ENCODE results near the gene SND1. TPM values are rescaled to one million over a fixed set of nuclear protein-coding genes. Genes with fewer than 3 reads are reported as not detected.

The SND1 gene
- total and polyA plus RNA-seq, 2 donors (not counting 3 experiments of a cell fraction or from before 2014, with no cell fraction given): 116 to 249 TPM

DNA sequence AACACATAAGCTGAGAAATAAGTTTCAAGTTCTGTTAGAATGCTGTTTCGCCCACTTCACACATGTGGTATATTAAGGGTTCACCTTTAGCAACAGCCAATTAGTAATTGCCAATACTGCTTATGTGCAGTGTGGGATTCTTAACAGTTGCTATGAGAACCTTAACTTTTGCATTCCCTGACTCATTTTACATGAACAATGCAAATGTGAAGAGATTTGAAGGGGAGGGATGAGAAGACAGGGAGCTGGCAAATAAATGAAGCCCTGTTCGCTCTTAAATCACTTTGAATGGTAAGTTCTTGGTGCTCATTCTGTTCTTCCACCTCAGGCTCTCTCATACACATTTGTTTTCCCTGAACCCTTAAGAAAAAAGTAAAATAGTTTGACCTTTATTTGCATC, 296.9 kb downstream of the SND1 start:
- no peak for FAIRE-seq
- dilution Hi-C loops (cut with MboI; ENCODE audit: extremely low pct_ligation_motif_present, low sequenced_read_pairs) (no loop called here), intact Hi-C loops (cut with micrococcal nuclease) (no loop called here)
- Histone ChIP-seq H3K9ac (replicated peaks; ENCODE audit: extremely low read depth, insufficient read depth, low read length) (no peak overlapping the region), H2AFZ (ENCODE audit: low read depth, low read length) (no peak overlapping the region), H3K27ac (ENCODE audit: insufficient read depth, low read depth, low read length) (no peak overlapping the region), H3K4me2 (ENCODE audit: insufficient read depth, low read length) (no peak overlapping the region), H3K79me2 (ENCODE audit: control insufficient read depth, insufficient read depth, low read length) (no peaks in the 10 kb centered on the region), H3K9me3 (replicated peaks; ENCODE audit: control insufficient read depth, insufficient read depth, low read length) (no peaks in the 10 kb centered on the region), H3K4me3 (replicated peaks in 1 of 3; ENCODE audit: insufficient read depth in 1 of 3, low read depth in 1 of 3, low read length in 3 of 3) (no peak overlapping the region), H3K36me3 (ENCODE audit: control insufficient read depth in 2 of 2, extremely low read depth in 1 of 2, insufficient read depth in 2 of 2, low read length in 2 of 2) (no peaks in the 10 kb centered on the region), H3K27me3 (ENCODE audit: control insufficient read depth in 2 of 2, insufficient read depth in 2 of 2, low read length in 2 of 2) (no peaks in the 10 kb centered on the region), H4K20me1 (replicated peaks; ENCODE audit: control insufficient read depth, extremely low read depth, insufficient read depth, low read length) (no peaks in the 10 kb centered on the region), H3K9me1 (replicated peaks; ENCODE audit: control insufficient read depth, extremely low read depth, insufficient read depth, low read length) (no peaks in the 10 kb centered on the region), H3K4me1 (ENCODE audit: control insufficient read depth, extremely low read depth, insufficient read depth, low read length) (peaks cover 24% of the 10 kb centered on the region)
- BruUV-seq (replicated peaks): no TSS peak
- CTCF ChIA-PET: interaction anchor here (0.6 to 1.3 kb wide), 2 partner anchors 10 to 18 kb away, joined by 3 to 4 read pairs; no protein-coding TSS in a partner anchor
- TF ChIP-seq JUN (IDR thresholded peaks at IDR 0.05; ENCODE audit: borderline replicate concordance, insufficient read depth, insufficient read length, low read depth) (no peak), FOS (IDR thresholded peaks at IDR 0.05; ENCODE audit: borderline replicate concordance, insufficient read depth, low read length) (no peak), MYC (IDR thresholded peaks at IDR 0.05; ENCODE audit: low read depth, low read length) (no peak), GATA2 (IDR thresholded peaks at IDR 0.05; ENCODE audit: insufficient read depth, insufficient read length, low read depth, low read length) (no peak), POLR2A (IDR thresholded peaks at IDR 0.05; ENCODE audit: low read depth, low read length) (no peak), EZH2 (IDR thresholded peaks at IDR 0.05; ENCODE audit: borderline replicate concordance, low read depth, low read length, severe bottlenecking) (no peak), POLR2AphosphoS5 (IDR thresholded peaks at IDR 0.05; ENCODE audit: insufficient read depth, low read depth, low read length) (no peak)
- TF ChIP-seq, protein P1, sequence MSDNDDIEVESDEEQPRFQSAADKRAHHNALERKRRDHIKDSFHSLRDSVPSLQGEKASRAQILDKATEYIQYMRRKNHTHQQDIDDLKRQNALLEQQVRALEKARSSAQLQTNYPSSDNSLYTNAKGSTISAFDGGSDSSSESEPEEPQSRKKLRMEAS (IDR thresholded peaks at IDR 0.05; ENCODE audit: insufficient read depth, insufficient read length): no peak
- TF ChIP-seq, protein P2, sequence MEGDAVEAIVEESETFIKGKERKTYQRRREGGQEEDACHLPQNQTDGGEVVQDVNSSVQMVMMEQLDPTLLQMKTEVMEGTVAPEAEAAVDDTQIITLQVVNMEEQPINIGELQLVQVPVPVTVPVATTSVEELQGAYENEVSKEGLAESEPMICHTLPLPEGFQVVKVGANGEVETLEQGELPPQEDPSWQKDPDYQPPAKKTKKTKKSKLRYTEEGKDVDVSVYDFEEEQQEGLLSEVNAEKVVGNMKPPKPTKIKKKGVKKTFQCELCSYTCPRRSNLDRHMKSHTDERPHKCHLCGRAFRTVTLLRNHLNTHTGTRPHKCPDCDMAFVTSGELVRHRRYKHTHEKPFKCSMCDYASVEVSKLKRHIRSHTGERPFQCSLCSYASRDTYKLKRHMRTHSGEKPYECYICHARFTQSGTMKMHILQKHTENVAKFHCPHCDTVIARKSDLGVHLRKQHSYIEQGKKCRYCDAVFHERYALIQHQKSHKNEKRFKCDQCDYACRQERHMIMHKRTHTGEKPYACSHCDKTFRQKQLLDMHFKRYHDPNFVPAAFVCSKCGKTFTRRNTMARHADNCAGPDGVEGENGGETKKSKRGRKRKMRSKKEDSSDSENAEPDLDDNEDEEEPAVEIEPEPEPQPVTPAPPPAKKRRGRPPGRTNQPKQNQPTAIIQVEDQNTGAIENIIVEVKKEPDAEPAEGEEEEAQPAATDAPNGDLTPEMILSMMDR (IDR thresholded peaks at IDR 0.05; ENCODE audit: extremely low read depth in 1 of 2, insufficient read depth in 1 of 2, low read depth in 1 of 2, low read length in 2 of 2): no peak
- DNase-seq (ENCODE audit: low read depth, low spot score): no peak
- POLR2A ChIA-PET: no interaction called here

All from endothelial cell of umbilical vein (primary cell).